Heart left ventricle (tissue), 16 donors: ENCODE data around the gene PRKCI. TPM values are rescaled to one million over a fixed set of nuclear protein-coding genes. Genes with fewer than 3 reads are reported as not detected.
A peak's percentile ranks its signal among the peaks of the same experiment; 100 is the strongest.
"Not testable (repeated sequence)": the region's sequence is repeated elsewhere in the genome, so short reads cannot be mapped to it uniquely, and the experiment has no call there.

Experiments
- ATAC-seq, 4 donors: fragments of 200-7000 bp; cut with Tn5 transposase; one replicate each; pipeline ENCODE4 v1.9.1; 2020 to 2022; ENCODE audit warnings: moderate library complexity in 4 of 4, mild to moderate bottlenecking in 3 of 4, moderate number of reproducible peaks in 1 of 4
- DNase-seq, 5 donors: peaks; one replicate each; pipeline ENCODE4 v3.0.0-alpha.2; 2020
- H3K27ac ChIP-seq, 12 donors: fragments of 200-600 bp; sonication (generic) in 4 of 12; one replicate each; pipeline versions ENCODE4 v1.5.0 to v1.8.0; 2016 to 2022; ENCODE audit warnings: mild to moderate bottlenecking in 2 of 12
- H3K27me3 ChIP-seq, 9 donors: fragments of 200-600 bp; sonication (generic) in 2 of 9; one replicate each; pipeline versions ENCODE4 v1.5.1 to v1.8.0; 2016 to 2022; ENCODE audit warnings: mild to moderate bottlenecking in 3 of 9
- H3K36me3 ChIP-seq, 9 donors: fragments of 200-600 bp; sonication (generic) in 2 of 9; one replicate each; pipeline versions ENCODE4 v1.5.0 to v1.8.0; 2018 to 2022; ENCODE audit warnings: mild to moderate bottlenecking in 2 of 9
- H3K4me1 ChIP-seq, 12 donors: fragments of 200-600 bp; sonication (generic) in 4 of 12; one replicate each; pipeline versions ENCODE4 v1.5.0 to v1.8.0; 2016 to 2022; ENCODE audit warnings: mild to moderate bottlenecking in 3 of 12
- H3K4me3 ChIP-seq, 12 donors: fragments of 200-600 bp; sonication (generic) in 4 of 12; one replicate each; pipeline versions ENCODE4 v1.5.0 to v1.8.0; 2017 to 2022; ENCODE audit warnings: mild to moderate bottlenecking in 9 of 12, moderate library complexity in 4 of 12
- H3K9me3 ChIP-seq, 12 donors: fragments of 200-600 bp; sonication (generic) in 4 of 12; one replicate each; pipeline versions ENCODE4 v1.5.0 to v1.8.0; 2016 to 2022; ENCODE audit warnings: mild to moderate bottlenecking in 1 of 12
- POLR2A ChIP-seq, 2 donors: fragments of 450-650 bp; IDR thresholded peaks; one replicate each; pipeline ENCODE4 v1.6.1; 2017; ENCODE audit warnings: antibody characterized with exemption in 2 of 2, mild to moderate bottlenecking in 2 of 2, moderate library complexity in 2 of 2
- WGBS, 4 donors: extraction: QIAGEN DNeasy Blood & Tissue Kit in 2 of 4; methylation state at CpG; one replicate each; pipeline versions ENCODE4 v1.1.5 to v1.1.7; 2013 to 2018; 5-methylcytosine and 5-hydroxymethylcytosine counted together
- intact Hi-C, 10 donors: fragments of 100-400 bp; cut with DNase I; formaldehyde crosslinking; loops; one replicate each; pipeline versions ENCODE4 v1.11.1 to v1.14.2; 2022
- polyA plus RNA-seq, 2 donors: library from polyadenylated mRNA; stranded (reverse); fragments of 200-250 nt; gene quantifications; one replicate each; pipeline ENCODE4 v1.2.3, GENCODE V29; 2013
- total RNA-seq, 9 donors: library from RNA; depleted of rRNA in 2 of 9; stranded (reverse); fragments of >200 nt in 2 of 9; fragmentation: NEBNext Ultra II Directional in 3 of 9; extraction: Animal tissue kit (Norgen Biotek cat#: 25700) in 3 of 9; gene quantifications; one replicate each; pipeline versions ENCODE4 v1.1.0 to v1.2.4, GENCODE V29; 2016 to 2023
- TF ChIP-seq, protein P1 (sequence below), 12 donors: fragments of 200-600 bp; sonication (generic) in 4 of 12; IDR thresholded peaks; one replicate each; pipeline versions ENCODE4 v1.5.0 to v1.8.0; 2018 to 2022; ENCODE audit warnings: antibody characterized with exemption in 12 of 12, mild to moderate bottlenecking in 5 of 12
- donor health status: ischemic (EF 13 %, LVEDD 7.1; RV severe dilation, severe dysfunction).
- donor health status: healthy with polysubstance abuse.
- donor health status: DM: no; HTN: yes; CAD: no.
- donor health status: DM: no; HTN: no; CAD: no.
- donor health status: ischemic (EF 25% LVEDD 6.9; RV normal size, moderate dysfunction).
- donor health status: ischemic (EF 25% LVEDD 5.7; RV mildly dilated, moderate dysfunction).
- donor health status: healthy.
- donor health status: DM: yes; HTN: yes; CAD: no.
- donor health status: ischemic (EF 35%, LVEDD 5.7; RV mildly dilated, moderate dysfunction).
- donor health status: nonischemic (EF 11% LVEDD 7.7; RV severe dilation, severe dysfunction).
- donor health status: DM: yes; HTN: yes; CAD: no.
- donor health status: PGD.
- donor health status: ischemic (EF 29% LVEDD 5.4; RV normal size, mild dysfunction).
- donor health status: nonischemic (EF 23%, LVEDD 6.1; RV moderate dilation, normal function).

The PRKCI gene
- total and polyA plus RNA-seq, 11 donors, result 4.5 to 26.9 (median 13.9) TPM

DNA sequence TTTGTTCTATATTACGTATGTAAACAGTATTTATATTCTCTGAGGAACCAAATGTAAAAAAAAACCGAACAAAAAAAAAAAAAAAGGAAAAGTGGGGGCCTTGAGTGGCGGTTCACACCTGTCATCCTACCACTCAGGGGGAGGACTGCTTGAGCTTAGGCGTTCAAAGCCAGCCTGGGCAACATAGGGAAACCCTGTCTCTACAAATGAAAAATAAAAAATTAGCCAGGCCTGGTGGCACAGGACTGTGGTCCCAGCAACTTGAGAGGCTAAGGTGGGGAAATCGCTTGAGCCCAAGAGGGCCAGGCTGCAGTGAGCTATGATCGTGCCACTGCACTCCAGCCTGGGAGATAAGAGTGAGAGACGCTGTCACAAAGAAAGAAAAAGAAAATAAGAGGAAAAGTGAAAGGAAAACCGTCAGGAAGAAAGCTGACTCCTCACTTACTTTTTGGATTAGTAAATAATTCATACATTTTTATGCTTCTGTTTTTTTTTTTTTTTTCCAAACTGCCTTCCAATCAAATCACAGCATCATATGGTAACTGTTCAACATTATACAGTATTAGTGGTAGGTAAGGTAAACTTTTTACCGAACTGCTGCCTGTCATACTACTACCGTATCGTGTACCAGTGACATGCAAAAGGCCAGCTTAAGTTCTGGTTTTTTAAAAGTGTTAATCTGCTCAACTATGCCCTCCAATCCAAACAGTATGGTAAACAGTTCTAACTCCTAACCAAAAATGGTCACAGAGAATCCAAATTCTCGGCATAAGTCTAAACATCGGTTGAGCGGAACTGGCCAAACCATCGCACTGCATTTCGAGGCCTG lies 41.9 kb upstream of the PRKCI start:
- no peaks in the 10 kb centered on the region for H3K27me3 ChIP-seq
- peaks cover 0 to 26% (median 20%) of the 10 kb centered on the region in 12 donors for H3K4me1 ChIP-seq
- H3K4me3 ChIP-seq, result peak overlapping the region; percentile 62 to 97 (median 90)
- H3K9me3 ChIP-seq, result no peaks in the 10 kb centered on the region
- WGBS, 4 donors, result 11 to 15% (median 14%) methylated on average over 16 of the region's 16 CpGs
- no peak for DNase-seq
- intact Hi-C loops, result loop anchor here in 4 of 10 donors (2.0 to 10.0 kb wide), 3 partner anchors 42 to 213 kb away; partner anchors contain the start of genes PRKCI (in 3 of the 4), SEC62 (in 1 of the 4) and SKIL (in 1 of the 4)
- H3K36me3 ChIP-seq, result peaks cover 0 to 36% (median 32%) of the 10 kb centered on the region in 9 donors
- TF ChIP-seq, protein P1, sequence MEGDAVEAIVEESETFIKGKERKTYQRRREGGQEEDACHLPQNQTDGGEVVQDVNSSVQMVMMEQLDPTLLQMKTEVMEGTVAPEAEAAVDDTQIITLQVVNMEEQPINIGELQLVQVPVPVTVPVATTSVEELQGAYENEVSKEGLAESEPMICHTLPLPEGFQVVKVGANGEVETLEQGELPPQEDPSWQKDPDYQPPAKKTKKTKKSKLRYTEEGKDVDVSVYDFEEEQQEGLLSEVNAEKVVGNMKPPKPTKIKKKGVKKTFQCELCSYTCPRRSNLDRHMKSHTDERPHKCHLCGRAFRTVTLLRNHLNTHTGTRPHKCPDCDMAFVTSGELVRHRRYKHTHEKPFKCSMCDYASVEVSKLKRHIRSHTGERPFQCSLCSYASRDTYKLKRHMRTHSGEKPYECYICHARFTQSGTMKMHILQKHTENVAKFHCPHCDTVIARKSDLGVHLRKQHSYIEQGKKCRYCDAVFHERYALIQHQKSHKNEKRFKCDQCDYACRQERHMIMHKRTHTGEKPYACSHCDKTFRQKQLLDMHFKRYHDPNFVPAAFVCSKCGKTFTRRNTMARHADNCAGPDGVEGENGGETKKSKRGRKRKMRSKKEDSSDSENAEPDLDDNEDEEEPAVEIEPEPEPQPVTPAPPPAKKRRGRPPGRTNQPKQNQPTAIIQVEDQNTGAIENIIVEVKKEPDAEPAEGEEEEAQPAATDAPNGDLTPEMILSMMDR (IDR thresholded peaks at IDR 0.05), result no peak
- TF ChIP-seq POLR2A (IDR thresholded peaks at IDR 0.05), result no peak
- ATAC-seq, result peak in 3 of 4 donors; percentile 5 to 37 (median 23)
- H3K27ac ChIP-seq, result peak overlapping the region; percentile 82 to 99 (median 96)

DNA sequence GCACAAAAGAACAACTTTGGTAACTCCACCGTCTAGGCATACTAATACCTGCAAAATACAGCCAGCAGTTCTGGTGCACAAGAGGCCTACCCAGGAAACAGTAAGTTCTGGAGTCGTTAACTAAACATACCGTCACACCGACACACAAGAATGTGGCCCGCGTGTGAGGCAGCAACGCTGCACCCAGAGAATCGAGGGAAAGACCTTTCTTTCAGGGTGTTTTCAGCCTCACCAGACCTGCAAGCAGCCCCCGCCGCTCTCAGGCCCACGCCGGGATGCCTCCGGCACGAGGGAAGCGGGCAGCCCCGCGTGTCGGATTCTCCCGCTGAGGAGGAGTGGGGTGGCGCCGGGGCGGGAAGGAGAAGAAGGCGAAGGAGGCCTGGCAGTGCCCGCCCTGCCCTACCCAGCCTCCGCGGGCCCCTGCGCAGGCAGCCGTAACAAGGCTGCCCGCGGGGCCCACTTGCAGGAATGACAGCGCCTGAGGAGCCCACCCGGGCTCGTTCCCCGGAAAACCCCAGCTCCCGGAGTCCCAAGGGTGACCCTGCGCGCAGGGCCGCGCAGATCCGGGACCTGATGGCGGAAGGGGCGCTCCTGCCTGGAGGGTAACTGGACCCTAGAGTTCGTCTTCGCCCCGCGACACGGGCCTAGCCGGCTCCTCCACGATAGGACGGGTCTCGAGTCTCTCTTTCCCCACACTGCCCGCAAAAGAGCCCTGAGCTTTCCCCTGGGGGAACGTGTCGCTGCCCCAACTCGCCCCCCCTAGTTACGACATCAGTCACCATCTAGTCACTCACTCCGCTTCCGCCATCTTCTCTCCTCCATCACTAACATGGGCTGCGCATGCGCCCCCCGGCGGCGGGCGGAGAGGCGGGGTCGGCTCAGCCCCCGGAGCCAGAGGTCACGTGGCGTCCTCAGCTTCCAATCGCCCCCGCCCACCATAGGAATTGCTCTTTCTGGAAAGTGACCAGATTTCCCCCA lies 41.0 kb upstream of the PRKCI start, which contains the start of gene PHC3:
PHC3 (minus strand) TSS at position 826 of the 978 bp plus-strand sequence; CDS start at position 808, 18 bp downstream.
- Histone ChIP-seq H3K4me3 (peak within 1 kb of the TSS; percentile 62 to 97 (median 90)), H3K27ac (peak within 1 kb of the TSS; percentile 82 to 99 (median 96)), H3K36me3 (peaks cover 0 to 27% (median 23%) of the 10 kb centered on the region in 9 donors), H3K4me1 (peaks cover 0 to 26% (median 20%) of the 10 kb centered on the region in 12 donors), H3K9me3 (no peaks in the 10 kb centered on the region), H3K27me3 (no peaks in the 10 kb centered on the region)
- TF ChIP-seq, protein P1 (IDR thresholded peaks at IDR 0.05), result peak in 4 of 12 donors; percentile 14 to 48 (median 24)
- TF ChIP-seq POLR2A (IDR thresholded peaks at IDR 0.05), result peak in 1 of 2 donors; percentile 63
- intact Hi-C loops, result loop anchor here in 4 of 10 donors (2.0 to 10.0 kb wide), 3 partner anchors 41 to 214 kb away; partner anchors contain the start of genes PRKCI (in 3 of the 4), SEC62 (in 1 of the 4) and SKIL (in 1 of the 4)
- DNase-seq, result peak; percentile 94 to 97 (median 95)
- ATAC-seq, result peak; percentile 86 to 96 (median 95)
- WGBS, 4 donors, result 0 to 1% (median 0%) methylated on average over 44 to 71 of the region's 71 CpGs

DNA sequence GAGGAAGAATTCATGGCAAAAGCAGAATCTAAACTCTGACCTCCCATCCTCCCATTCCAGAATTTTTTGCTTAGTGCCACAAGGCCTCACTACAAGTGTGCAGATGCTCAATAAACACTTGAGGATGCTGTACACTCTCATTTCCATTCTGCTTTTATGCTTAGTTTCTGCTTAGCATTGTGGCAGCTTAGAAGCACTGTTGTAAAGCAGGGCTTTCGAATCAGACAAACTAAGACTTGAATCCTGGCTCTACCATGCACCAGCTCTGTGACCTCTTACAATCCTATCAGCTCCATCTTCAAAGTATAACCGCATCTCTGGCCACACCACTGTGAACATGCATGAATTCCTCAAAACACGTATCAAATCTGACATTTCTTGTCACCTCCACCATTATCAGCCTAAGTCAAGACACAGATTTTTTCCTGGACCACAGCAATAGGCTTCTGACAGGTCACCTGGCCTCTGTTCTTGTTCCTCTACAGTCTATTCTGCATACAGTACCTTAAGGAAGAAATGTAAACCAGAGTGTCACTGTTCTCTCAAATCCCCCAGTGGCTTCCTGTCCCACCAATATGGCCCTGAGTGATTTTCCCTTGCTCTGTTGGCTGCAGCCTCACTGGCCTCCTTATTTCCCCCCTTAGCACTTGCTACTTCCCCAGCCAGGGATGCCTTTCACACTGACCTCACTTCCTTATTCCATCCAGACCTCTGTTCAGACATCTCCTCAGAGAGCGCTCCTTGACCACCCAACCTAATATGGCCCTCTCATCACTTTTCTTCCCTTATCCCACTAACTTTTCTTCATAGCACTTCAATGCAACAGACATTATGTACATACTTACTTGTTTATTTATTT lies 32.6 kb upstream of the PRKCI start:
- Histone ChIP-seq H3K4me1 (peaks cover 0 to 8% (median 0%) of the 10 kb centered on the region in 12 donors), H3K4me3 (no peak overlapping the region), H3K27ac (no peak overlapping the region), H3K27me3 (no peaks in the 10 kb centered on the region), H3K36me3 (no peaks in the 10 kb centered on the region), H3K9me3 (no peaks in the 10 kb centered on the region)
- 85 to 90% (median 88%) methylated on average over 4 of the region's 4 CpGs for WGBS, 4 donors
- DNase-seq (no peak), ATAC-seq (peak in 1 of 4 donors; percentile 41)
- intact Hi-C loops, result loop anchor here in 1 of 10 donors (10.0 kb wide), 1 partner anchor 165 kb away; the partner anchor contains the start of gene SKIL
- TF ChIP-seq, protein P1 (IDR thresholded peaks at IDR 0.05), result no peak
- TF ChIP-seq POLR2A (IDR thresholded peaks at IDR 0.05), result no peak

DNA sequence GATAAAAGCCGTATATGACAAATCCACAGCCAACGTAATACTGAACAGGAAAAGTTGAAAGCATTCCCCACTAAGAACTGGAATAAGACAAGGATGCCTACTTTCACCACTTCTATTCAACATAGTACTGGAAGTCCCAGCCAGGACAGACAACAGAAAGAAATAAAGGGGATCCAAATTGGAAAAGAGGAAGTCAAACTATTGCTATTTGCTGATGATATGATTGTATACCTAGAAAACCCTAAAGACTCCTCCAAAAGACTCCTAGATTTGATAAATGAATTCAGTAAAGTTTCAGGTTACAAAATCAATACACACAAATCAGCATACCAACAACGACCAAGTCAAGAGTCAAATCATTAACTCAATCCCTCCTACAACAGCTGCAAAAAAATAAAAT lies 26.5 kb upstream of the PRKCI start:
- DNase-seq, H3K4me1 ChIP-seq, H3K4me3 ChIP-seq, H3K27me3 ChIP-seq, intact Hi-C loops, H3K36me3 ChIP-seq, H3K27ac ChIP-seq, H3K9me3 ChIP-seq, ATAC-seq: not testable (repeated sequence)
- 84 to 90% (median 85%) methylated on average over 3 of the region's 3 CpGs for WGBS, 4 donors
